Measurements from ENCODE around the gene PAX2.

The PAX2 gene

GRCh38 chr10:100807241-100807951 lies 62.0 kb downstream of the PAX2 start:
- Histone ChIP-seq H3K9ac (ENCODE audit: low read length) (no peak overlapping the region), H3K36me3 (ENCODE audit: control insufficient read depth, low read depth, low read length) (no peaks in the 10 kb centered on the region), H3K27me3 (ENCODE audit: control insufficient read depth, insufficient read depth, low read length) (peaks cover 26% of the 10 kb centered on the region)

GRCh38 chr10:100808876-100809275 lies 63.5 kb downstream of the PAX2 start:
- Histone ChIP-seq H3K36me3 (ENCODE audit: control insufficient read depth, low read depth, low read length) (no peaks in the 10 kb centered on the region), H3K9me3 (ENCODE audit: control insufficient read depth, low read depth, low read length) (no peaks in the 10 kb centered on the region), H3K27me3 (ENCODE audit: control insufficient read depth, insufficient read depth, low read length) (peaks cover 13% of the 10 kb centered on the region), H3K9ac (ENCODE audit: low read length) (no peak overlapping the region), H3K4me1 (ENCODE audit: control insufficient read depth, low read depth, low read length) (no peaks in the 10 kb centered on the region), H3K27ac (ENCODE audit: low read length) (no peak overlapping the region), H3K4me3 (ENCODE audit: low read length) (no peak overlapping the region)

More at GRCh38 chr10:100807241-100807951, 62.0 kb downstream of the PAX2 start:
- H3K4me3 ChIP-seq (ENCODE audit: low read length): no peak overlapping the region
- no peaks in the 10 kb centered on the region for H3K9me3 ChIP-seq (ENCODE audit: control insufficient read depth, low read depth, low read length)
- no peak overlapping the region for H3K27ac ChIP-seq (ENCODE audit: low read length)
- peaks cover 7% of the 10 kb centered on the region for H3K4me1 ChIP-seq (ENCODE audit: control insufficient read depth, low read depth, low read length)

DNA sequence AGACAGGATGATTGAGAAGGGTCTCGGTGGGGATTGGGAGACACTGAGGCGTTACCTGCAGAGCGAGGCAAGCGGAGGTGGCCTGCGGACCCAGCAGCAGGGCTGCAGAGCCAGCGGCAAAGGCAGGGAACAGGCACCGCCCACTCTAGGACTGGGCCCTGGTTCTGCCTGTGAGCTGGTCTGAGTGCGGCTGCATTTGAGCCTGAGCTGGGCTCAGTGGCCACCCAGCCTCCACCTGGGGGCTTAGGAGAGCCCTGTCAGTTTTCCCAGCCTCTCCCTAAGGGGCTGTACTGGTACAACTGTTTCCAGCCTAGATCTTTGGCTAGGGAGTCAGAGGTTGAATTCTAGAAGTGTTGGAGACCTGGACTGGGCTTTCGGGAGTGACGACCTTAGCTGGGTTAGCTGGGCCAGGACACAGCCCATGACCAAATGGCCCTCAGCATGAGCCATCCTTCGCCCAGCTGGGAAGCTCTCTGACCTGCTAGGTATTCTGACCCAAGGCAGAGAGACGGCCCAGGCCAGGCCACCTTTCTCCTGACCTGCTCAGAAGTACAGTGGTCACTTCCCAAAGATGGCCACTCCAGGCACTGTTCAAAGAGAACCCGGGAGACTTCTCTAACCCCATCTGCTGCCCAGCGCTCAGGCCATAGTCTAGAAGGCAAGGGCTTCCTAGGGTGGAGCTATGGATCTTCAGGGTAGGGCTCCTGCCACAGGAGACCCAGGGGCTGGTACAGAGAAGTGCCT lies 64.9 kb downstream of the PAX2 start:
- H3K27ac ChIP-seq (ENCODE audit: low read length): no peak overlapping the region
- H3K9me3 ChIP-seq (ENCODE audit: control insufficient read depth, low read depth, low read length): no peaks in the 10 kb centered on the region
- H3K9ac ChIP-seq (ENCODE audit: low read length): no peak overlapping the region
- no peaks in the 10 kb centered on the region for H3K36me3 ChIP-seq (ENCODE audit: control insufficient read depth, low read depth, low read length)
- H3K27me3 ChIP-seq (ENCODE audit: control insufficient read depth, insufficient read depth, low read length): peaks cover 5% of the 10 kb centered on the region
- H3K4me3 ChIP-seq (ENCODE audit: low read length): no peak overlapping the region
- H3K4me1 ChIP-seq (ENCODE audit: control insufficient read depth, low read depth, low read length): no peaks in the 10 kb centered on the region

- Histone ChIP-seq H3K9me3 (ENCODE audit: control insufficient read depth, low read depth, low read length) (no peaks in the 10 kb centered on the region), H3K27me3 (ENCODE audit: control insufficient read depth, insufficient read depth, low read length) (peaks cover 7% of the 10 kb centered on the region), H3K36me3 (ENCODE audit: control insufficient read depth, low read depth, low read length) (no peaks in the 10 kb centered on the region), H3K4me1 (ENCODE audit: control insufficient read depth, low read depth, low read length) (no peaks in the 10 kb centered on the region), H3K9ac (ENCODE audit: low read length) (no peak overlapping the region), H3K4me3 (ENCODE audit: low read length) (no peak overlapping the region), H3K27ac (ENCODE audit: low read length) (no peak overlapping the region)
Observed at GRCh38 chr10:100810835-100811116, 65.4 kb downstream of the PAX2 start.

DNA sequence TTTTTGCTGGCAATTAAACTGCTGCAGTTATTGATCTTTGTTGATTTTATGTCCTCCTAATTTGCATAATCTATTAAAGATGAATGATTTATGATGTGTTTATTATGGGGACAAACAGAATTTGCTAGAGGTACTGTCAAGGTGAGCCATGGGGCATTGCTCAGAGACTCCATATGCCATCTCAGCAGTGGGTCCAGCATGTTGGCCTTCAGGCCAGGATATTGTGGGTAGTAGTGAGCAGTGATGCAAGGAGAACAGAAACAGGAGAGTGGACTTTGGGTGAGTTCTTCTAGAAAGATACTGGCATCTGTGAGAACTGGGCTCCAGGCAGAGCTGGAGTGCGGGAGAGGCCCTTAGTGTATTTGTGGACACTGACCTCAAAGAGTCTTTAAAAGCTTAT lies 65.9 kb downstream of the PAX2 start:
- Histone ChIP-seq H3K4me3 (ENCODE audit: low read length) (no peak overlapping the region), H3K36me3 (ENCODE audit: control insufficient read depth, low read depth, low read length) (no peaks in the 10 kb centered on the region), H3K9ac (ENCODE audit: low read length) (no peak overlapping the region), H3K4me1 (ENCODE audit: control insufficient read depth, low read depth, low read length) (no peaks in the 10 kb centered on the region), H3K27ac (ENCODE audit: low read length) (no peak overlapping the region), H3K27me3 (ENCODE audit: control insufficient read depth, insufficient read depth, low read length) (peaks cover 7% of the 10 kb centered on the region), H3K9me3 (ENCODE audit: control insufficient read depth, low read depth, low read length) (no peaks in the 10 kb centered on the region)

- no peak overlapping the region for H3K9ac ChIP-seq (ENCODE audit: low read length)
- H3K36me3 ChIP-seq (ENCODE audit: control insufficient read depth, low read depth, low read length): no peaks in the 10 kb centered on the region
- peaks cover 10% of the 10 kb centered on the region for H3K27me3 ChIP-seq (ENCODE audit: control insufficient read depth, insufficient read depth, low read length)
- no peak overlapping the region for H3K4me3 ChIP-seq (ENCODE audit: low read length)
- H3K9me3 ChIP-seq (ENCODE audit: control insufficient read depth, low read depth, low read length): no peaks in the 10 kb centered on the region
- no peak overlapping the region for H3K27ac ChIP-seq (ENCODE audit: low read length)
- H3K4me1 ChIP-seq (ENCODE audit: control insufficient read depth, low read depth, low read length): no peaks in the 10 kb centered on the region
Observed at GRCh38 chr10:100811752-100812750, 66.7 kb downstream of the PAX2 start.

GRCh38 chr10:100812978-100813377 lies 67.6 kb downstream of the PAX2 start:
- no peaks in the 10 kb centered on the region for H3K4me1 ChIP-seq (ENCODE audit: control insufficient read depth, low read depth, low read length)

DNA sequence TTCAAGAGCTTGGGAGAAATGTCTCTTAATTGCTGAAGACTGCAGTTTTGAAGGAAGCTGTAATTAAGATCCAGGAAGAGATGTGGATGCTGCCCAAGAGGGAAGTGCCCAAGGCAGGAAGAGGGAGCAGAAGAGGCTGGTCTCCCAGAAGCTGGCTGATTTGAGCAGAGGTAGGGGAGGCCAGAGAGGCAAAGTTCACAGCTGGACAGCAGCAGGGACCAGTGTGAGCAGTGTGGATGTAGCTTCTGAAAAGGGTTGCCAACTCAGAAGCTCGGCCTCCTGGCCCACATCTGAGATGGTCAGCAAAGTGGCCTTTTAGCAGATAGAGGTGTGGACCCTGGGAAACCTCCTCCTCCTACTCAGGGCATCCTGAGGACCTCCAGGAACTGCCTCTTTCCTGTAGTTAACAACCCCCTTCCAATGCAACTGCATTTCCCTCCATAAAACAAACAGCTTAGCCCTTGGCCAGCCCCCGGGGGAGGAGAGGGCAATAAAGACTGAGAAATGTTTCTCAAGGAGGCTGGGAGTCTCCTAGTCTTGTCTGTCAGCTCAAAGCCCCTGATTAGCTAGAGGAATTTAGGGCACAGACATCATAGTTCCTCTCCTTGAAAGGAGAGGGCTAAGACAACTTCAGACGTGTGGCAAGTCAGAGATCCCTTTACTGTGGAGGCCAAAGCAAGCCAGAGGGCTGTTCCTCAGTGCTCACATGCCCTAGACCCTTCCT lies 69.5 kb downstream of the PAX2 start:
- Histone ChIP-seq H3K36me3 (ENCODE audit: control insufficient read depth, low read depth, low read length) (no peaks in the 10 kb centered on the region), H3K9me3 (ENCODE audit: control insufficient read depth, low read depth, low read length) (no peaks in the 10 kb centered on the region), H3K4me3 (ENCODE audit: low read length) (no peak overlapping the region), H3K27ac (ENCODE audit: low read length) (no peak overlapping the region), H3K9ac (ENCODE audit: low read length) (no peak overlapping the region), H3K4me1 (ENCODE audit: control insufficient read depth, low read depth, low read length) (no peaks in the 10 kb centered on the region), H3K27me3 (ENCODE audit: control insufficient read depth, insufficient read depth, low read length) (peaks cover 34% of the 10 kb centered on the region)

More at GRCh38 chr10:100812978-100813377, 67.6 kb downstream of the PAX2 start:
- H3K27me3 ChIP-seq (ENCODE audit: control insufficient read depth, insufficient read depth, low read length): peaks cover 18% of the 10 kb centered on the region
- no peak overlapping the region for H3K9ac ChIP-seq (ENCODE audit: low read length)
- H3K27ac ChIP-seq (ENCODE audit: low read length): no peak overlapping the region
- H3K36me3 ChIP-seq (ENCODE audit: control insufficient read depth, low read depth, low read length): no peaks in the 10 kb centered on the region
- no peaks in the 10 kb centered on the region for H3K9me3 ChIP-seq (ENCODE audit: control insufficient read depth, low read depth, low read length)
- no peak overlapping the region for H3K4me3 ChIP-seq (ENCODE audit: low read length)

- Histone ChIP-seq H3K4me3 (ENCODE audit: low read length) (no peak overlapping the region), H3K27me3 (ENCODE audit: control insufficient read depth, insufficient read depth, low read length) (peaks cover 51% of the 10 kb centered on the region), H3K9ac (ENCODE audit: low read length) (no peak overlapping the region), H3K36me3 (ENCODE audit: control insufficient read depth, low read depth, low read length) (no peaks in the 10 kb centered on the region), H3K27ac (ENCODE audit: low read length) (no peak overlapping the region), H3K9me3 (ENCODE audit: control insufficient read depth, low read depth, low read length) (no peaks in the 10 kb centered on the region), H3K4me1 (ENCODE audit: control insufficient read depth, low read depth, low read length) (no peaks in the 10 kb centered on the region)
Observed at GRCh38 chr10:100816671-100817070, 71.3 kb downstream of the PAX2 start.

DNA sequence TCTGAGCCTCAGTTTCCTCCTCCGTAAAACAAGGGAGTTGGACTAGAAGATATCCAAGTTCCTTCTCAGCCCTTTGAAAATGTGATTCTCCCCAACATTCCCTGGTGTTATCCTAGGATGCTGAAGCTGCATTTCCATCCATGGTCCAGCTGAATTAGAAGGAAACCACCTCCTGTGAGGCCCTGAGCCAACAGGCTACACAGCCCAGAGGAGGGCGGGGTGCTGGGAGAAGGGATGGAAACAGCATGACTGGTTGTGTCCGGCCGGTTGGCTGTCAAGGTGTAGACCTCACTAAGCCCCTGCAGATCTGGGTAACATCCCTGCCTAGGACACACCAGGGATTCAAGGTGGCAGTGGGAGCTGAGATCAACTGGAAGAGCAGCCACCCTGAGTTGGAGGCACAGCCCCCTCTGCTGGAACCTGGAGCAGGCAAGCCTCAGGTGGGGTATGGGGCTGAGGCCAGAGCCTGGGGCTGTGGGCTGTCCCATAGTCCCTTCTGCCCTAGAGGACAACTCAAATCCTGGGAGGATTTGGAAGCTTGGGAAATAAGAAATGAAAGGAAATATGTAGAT lies 72.0 kb downstream of the PAX2 start:
- Histone ChIP-seq H3K27ac (ENCODE audit: low read length) (no peak overlapping the region), H3K4me3 (ENCODE audit: low read length) (no peak overlapping the region), H3K36me3 (ENCODE audit: control insufficient read depth, low read depth, low read length) (no peaks in the 10 kb centered on the region), H3K4me1 (ENCODE audit: control insufficient read depth, low read depth, low read length) (no peaks in the 10 kb centered on the region), H3K9me3 (ENCODE audit: control insufficient read depth, low read depth, low read length) (no peaks in the 10 kb centered on the region), H3K9ac (ENCODE audit: low read length) (no peak overlapping the region), H3K27me3 (ENCODE audit: control insufficient read depth, insufficient read depth, low read length) (peaks cover 58% of the 10 kb centered on the region)
